BLaER1 treated with 17β-estradiol and CSF1 and Interleukin-3, amounts not matched to agents 10 nM and 100 nM (cell line): ENCODE measurements around the gene PDGFB.

Source experiments
- H3K27ac ChIP-seq, 11 experiments: shearing (Covaris generic); formaldehyde crosslinking; 2 replicates each; pipeline ENCODE4 v1.8.1; 2022
- H3K27me3 ChIP-seq, 11 experiments: shearing (Covaris generic); formaldehyde crosslinking; 2 replicates each; pipeline ENCODE4 v1.8.1; 2022
- H3K36me3 ChIP-seq, 11 experiments: shearing (Covaris generic); formaldehyde crosslinking; 2 replicates each; pipeline ENCODE4 v1.8.1; 2022
- H3K4me1 ChIP-seq, 10 experiments: shearing (Covaris generic); formaldehyde crosslinking; 2 replicates each; pipeline ENCODE4 v1.8.1; 2022
- H3K4me2 ChIP-seq, 11 experiments: shearing (Covaris generic); formaldehyde crosslinking; 2 replicates each; pipeline ENCODE4 v1.8.1; 2022
- H3K4me3 ChIP-seq, 10 experiments: shearing (Covaris generic); formaldehyde crosslinking; 2 replicates each; pipeline ENCODE4 v1.8.1; 2022
- H3K9ac ChIP-seq, 11 experiments: shearing (Covaris generic); formaldehyde crosslinking; 2 replicates each; pipeline ENCODE4 v1.8.1; 2022
- H3K9me3 ChIP-seq, 11 experiments: shearing (Covaris generic); formaldehyde crosslinking; replicated peaks in 1 of 11; 2 replicates each; pipeline ENCODE4 v1.8.1; 2022
- H4K20me1 ChIP-seq, 11 experiments: shearing (Covaris generic); formaldehyde crosslinking; 2 replicates each; pipeline ENCODE4 v1.8.1; 2022
- Cebpa-rat ChIP-seq, 11 experiments: shearing (Covaris generic); IDR thresholded peaks; 2 replicates each; pipeline ENCODE4 v1.8.1; 2022

Gene PDGFB

DNA sequence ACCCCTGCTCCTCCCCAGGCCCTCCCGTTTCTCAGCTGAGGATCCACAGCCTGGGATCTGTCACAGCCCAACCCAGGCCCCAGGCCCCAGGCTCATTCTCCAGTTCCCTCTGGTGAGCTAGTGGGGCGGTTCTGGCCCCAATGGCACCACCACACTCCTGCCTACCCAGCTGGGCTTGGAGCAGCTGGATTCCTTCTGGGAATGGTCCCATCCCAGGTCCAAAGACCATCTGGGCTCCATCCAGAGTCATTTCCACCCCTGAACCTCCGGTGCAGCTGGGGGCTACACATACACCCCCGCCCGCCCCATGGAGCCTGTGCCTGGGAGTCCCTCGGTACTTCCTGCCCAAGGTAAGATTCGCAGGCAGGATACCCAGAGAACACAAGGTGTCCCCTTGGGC, 35.5 kb upstream of the PDGFB start:
- Histone ChIP-seq H3K4me1 (peaks cover 0 to 44% (median 11%) of the 10 kb centered on the region in 10 experiments; a peak in 12 of 20 replicates), H3K27ac (no peak overlapping the region), H4K20me1 (peaks cover 0 to 18% (median 0%) of the 10 kb centered on the region in 11 experiments; a peak in 3 of 22 replicates), H3K9me3 (peaks cover 5 to 23% (median 15%) of the 10 kb centered on the region in 11 experiments; a peak in 20 of 22 replicates), H3K4me3 (no peak overlapping the region), H3K9ac (no peak overlapping the region), H3K36me3 (no peaks in the 10 kb centered on the region), H3K4me2 (no peak overlapping the region), H3K27me3 (peaks cover 0 to 19% (median 0%) of the 10 kb centered on the region in 11 experiments; a peak in 4 of 22 replicates)
- TF ChIP-seq Cebpa-rat (IDR thresholded peaks at IDR 0.05), result no peak

DNA sequence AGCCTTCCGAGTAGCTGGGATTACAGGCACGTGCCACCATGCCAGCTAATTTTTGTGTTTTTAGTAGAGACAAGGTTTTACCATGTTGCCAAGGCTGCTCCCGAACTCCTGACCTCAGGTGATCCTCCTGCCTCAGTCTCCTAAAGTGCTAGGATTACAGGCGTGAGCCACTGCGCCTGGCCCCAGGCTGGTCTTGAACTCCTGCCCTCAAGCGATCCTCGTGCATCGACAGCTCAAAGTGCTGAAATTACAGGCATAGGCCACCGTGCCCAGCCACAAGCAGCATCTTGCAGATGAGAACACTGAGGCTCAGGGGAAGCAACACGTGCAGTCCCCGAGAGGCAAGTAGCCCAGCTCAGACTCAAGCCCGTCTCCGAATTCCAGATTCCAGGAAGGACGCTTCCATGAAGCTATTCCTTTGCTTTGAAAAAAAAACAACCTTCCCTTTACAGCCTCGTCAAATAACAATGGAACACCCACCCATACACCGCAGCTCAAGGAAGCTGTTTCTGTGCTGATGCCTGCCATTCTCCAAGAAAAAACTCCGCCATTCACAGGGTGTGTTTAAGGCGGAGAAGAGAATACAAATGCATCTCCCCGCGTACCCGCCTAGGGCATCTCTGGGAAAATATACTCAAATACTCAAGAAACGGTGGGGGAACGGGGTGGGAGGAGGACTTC, 34.5 kb upstream of the PDGFB start:
- H3K9ac ChIP-seq, result no peak overlapping the region
- peaks cover 0 to 18% (median 0%) of the 10 kb centered on the region in 11 experiments; a peak in 3 of 22 replicates for H4K20me1 ChIP-seq
- peaks cover 0 to 19% (median 0%) of the 10 kb centered on the region in 11 experiments; a peak in 4 of 22 replicates for H3K27me3 ChIP-seq
- H3K4me3 ChIP-seq, result no peak overlapping the region
- peaks cover 0 to 44% (median 11%) of the 10 kb centered on the region in 10 experiments; a peak in 12 of 20 replicates for H3K4me1 ChIP-seq
- TF ChIP-seq Cebpa-rat (IDR thresholded peaks at IDR 0.05), result no peak
- no peak overlapping the region for H3K27ac ChIP-seq
- peaks cover 5 to 13% (median 10%) of the 10 kb centered on the region in 11 experiments; a peak in 18 of 22 replicates for H3K9me3 ChIP-seq
- H3K36me3 ChIP-seq, result no peaks in the 10 kb centered on the region
- no peak overlapping the region for H3K4me2 ChIP-seq

DNA sequence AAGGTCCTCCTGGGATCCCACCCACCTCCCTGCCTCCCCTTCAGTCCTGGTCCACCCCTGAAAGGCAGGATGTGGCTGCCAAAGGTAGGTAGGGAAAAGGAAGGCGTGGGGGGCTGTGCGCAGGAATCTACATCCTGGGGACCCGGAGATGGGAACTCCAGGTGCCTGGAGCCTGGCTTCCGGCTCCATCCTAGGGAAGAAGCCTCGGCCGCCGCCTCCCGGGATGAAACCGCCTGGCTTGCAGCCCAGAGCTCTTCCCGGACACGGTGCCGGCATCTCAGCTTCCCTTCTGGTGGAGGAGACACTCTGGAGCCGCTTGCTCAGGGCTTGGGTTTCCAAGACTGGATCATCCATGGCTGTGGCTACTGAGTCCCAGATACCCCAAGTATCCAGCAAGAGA, 33.3 kb upstream of the PDGFB start:
- H3K4me3 ChIP-seq, result no peak overlapping the region
- no peak for TF ChIP-seq Cebpa-rat (IDR thresholded peaks at IDR 0.05)
- no peak overlapping the region for H3K27ac ChIP-seq
- H3K4me1 ChIP-seq, result peaks cover 0 to 39% (median 11%) of the 10 kb centered on the region in 10 experiments; a peak in 12 of 20 replicates
- peaks cover 0 to 18% (median 0%) of the 10 kb centered on the region in 11 experiments; a peak in 3 of 22 replicates for H4K20me1 ChIP-seq
- peak overlapping the region in 3 of 11 experiments; percentile 31 to 54 (median 50); a peak in 5 of 22 replicates for H3K4me2 ChIP-seq
- H3K9me3 ChIP-seq, result peaks cover 4 to 13% (median 10%) of the 10 kb centered on the region in 11 experiments; a peak in 18 of 22 replicates
- no peak overlapping the region for H3K9ac ChIP-seq
- H3K36me3 ChIP-seq, result no peaks in the 10 kb centered on the region
- H3K27me3 ChIP-seq, result peaks cover 0 to 19% (median 0%) of the 10 kb centered on the region in 11 experiments; a peak in 4 of 22 replicates

DNA sequence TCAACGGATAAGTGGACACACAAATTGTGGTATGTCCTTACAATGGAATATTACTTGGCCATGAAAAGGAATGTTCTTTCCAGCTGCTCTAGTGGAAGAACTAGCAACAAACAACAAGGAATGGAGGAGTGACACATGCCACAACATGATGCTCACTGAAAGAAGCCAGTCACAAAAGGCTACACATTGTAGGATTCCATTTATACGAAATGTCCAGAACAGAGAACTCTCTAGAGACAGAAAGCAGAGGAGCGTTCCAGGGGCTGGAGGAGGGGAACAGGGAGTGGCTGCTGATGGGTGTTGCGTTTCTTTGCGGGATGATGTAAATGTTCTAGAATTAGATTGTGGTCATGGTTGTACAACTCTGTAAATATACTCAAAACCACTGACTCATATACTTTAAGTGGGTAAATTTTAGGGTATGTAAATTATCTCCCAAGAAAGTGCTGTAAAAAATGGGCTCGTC, 32.4 kb upstream of the PDGFB start:
- no peak overlapping the region for H3K4me3 ChIP-seq
- peak overlapping the region in 6 of 11 experiments; percentile 8 to 54 (median 29); a peak in 10 of 22 replicates for H3K4me2 ChIP-seq
- no peak overlapping the region for H3K27ac ChIP-seq
- peaks cover 0 to 19% (median 0%) of the 10 kb centered on the region in 11 experiments; a peak in 4 of 22 replicates for H3K27me3 ChIP-seq
- peaks cover 0 to 18% (median 0%) of the 10 kb centered on the region in 11 experiments; a peak in 2 of 22 replicates for H4K20me1 ChIP-seq
- no peaks in the 10 kb centered on the region for H3K36me3 ChIP-seq
- peaks cover 4 to 13% (median 10%) of the 10 kb centered on the region in 11 experiments; a peak in 18 of 22 replicates for H3K9me3 ChIP-seq
- H3K4me1 ChIP-seq, result peaks cover 0 to 31% (median 6%) of the 10 kb centered on the region in 10 experiments; a peak in 12 of 20 replicates
- no peak for TF ChIP-seq Cebpa-rat (IDR thresholded peaks at IDR 0.05)
- no peak overlapping the region for H3K9ac ChIP-seq

DNA sequence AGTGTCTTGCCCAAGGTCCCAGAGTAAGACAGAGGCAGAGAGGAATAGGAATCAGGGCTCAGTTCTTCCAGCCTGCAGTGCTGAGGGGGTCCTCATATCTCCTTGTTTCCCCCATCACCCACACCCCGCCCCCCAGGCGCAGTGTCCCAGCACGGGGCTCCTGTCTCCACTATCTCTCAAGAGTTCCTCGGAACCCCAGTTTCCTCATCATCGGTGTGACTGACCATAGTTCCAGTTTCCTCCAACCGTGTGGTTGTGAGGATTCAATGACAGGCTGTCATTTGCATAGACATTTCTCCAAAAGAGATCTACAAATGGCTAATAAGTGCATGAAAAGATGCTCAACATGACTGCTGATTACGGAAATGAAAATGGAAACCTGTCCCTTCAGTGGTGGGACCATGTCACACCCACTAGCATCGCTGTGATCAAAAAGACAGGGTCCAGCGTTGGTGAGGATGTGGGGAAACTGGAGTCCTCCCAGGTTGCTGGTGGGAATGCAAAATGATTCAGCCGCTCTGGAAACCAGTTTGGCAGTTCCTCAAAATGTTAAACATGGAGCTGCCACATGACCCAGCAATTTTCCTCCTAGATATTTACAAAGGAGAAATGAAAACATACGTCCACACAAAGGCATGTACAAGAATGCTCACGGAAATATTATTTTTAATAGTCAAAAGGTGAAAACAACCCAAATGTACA, 31.8 kb upstream of the PDGFB start:
- peaks cover 0 to 16% (median 0%) of the 10 kb centered on the region in 11 experiments; a peak in 2 of 22 replicates for H4K20me1 ChIP-seq
- no peak overlapping the region for H3K9ac ChIP-seq
- H3K4me2 ChIP-seq, result peak overlapping the region in 1 of 11 experiments; percentile 54; a peak in 3 of 22 replicates
- no peak overlapping the region for H3K4me3 ChIP-seq
- H3K36me3 ChIP-seq, result no peaks in the 10 kb centered on the region
- TF ChIP-seq Cebpa-rat (IDR thresholded peaks at IDR 0.05), result no peak
- no peak overlapping the region for H3K27ac ChIP-seq
- peaks cover 4 to 13% (median 10%) of the 10 kb centered on the region in 11 experiments; a peak in 18 of 22 replicates for H3K9me3 ChIP-seq
- H3K4me1 ChIP-seq, result peaks cover 0 to 25% (median 1%) of the 10 kb centered on the region in 10 experiments; a peak in 9 of 20 replicates
- H3K27me3 ChIP-seq, result peaks cover 0 to 19% (median 0%) of the 10 kb centered on the region in 11 experiments; a peak in 4 of 22 replicates

DNA sequence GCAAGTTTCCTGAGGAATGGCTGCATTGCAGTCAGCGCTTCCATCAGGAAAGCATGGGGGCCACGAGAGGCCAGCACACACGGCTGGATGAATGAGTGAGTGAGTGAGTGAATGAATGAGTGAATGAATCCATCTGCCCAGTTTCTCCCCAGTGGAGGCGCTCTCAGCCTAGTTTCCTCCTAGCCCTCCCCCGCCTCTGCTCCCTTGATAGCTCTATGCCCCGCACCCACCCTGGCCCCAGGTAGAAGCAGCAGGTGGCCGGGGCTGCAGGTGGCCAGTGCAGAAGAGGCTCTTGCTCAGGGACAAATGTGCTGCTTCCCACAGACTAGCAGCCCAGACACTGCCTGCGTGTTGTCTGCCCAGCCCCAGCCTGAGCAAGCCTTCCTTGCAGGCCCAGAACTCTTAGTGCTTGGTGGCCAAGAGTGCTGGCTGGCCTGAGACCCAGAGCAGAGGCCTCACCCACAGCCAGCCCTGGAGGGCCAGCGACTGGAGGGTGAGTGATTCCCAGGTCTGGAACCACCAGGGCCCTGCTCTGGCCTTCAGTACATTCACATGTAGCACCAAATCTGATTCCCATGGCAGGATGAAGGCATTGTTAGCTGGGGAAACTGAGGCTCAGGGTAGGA, 31.1 kb upstream of the PDGFB start:
- Histone ChIP-seq H3K36me3 (no peaks in the 10 kb centered on the region), H4K20me1 (peaks cover 0 to 18% (median 0%) of the 10 kb centered on the region in 11 experiments; a peak in 2 of 22 replicates), H3K9me3 (peaks cover 5 to 16% (median 10%) of the 10 kb centered on the region in 11 experiments; a peak in 20 of 22 replicates), H3K27me3 (peaks cover 0 to 19% (median 0%) of the 10 kb centered on the region in 11 experiments; a peak in 4 of 22 replicates), H3K4me2 (no peak overlapping the region; a peak in 2 of 22 replicates), H3K4me3 (no peak overlapping the region), H3K9ac (no peak overlapping the region), H3K27ac (no peak overlapping the region), H3K4me1 (peaks cover 0 to 24% (median 0%) of the 10 kb centered on the region in 10 experiments; a peak in 6 of 20 replicates)
- no peak for TF ChIP-seq Cebpa-rat (IDR thresholded peaks at IDR 0.05)

DNA sequence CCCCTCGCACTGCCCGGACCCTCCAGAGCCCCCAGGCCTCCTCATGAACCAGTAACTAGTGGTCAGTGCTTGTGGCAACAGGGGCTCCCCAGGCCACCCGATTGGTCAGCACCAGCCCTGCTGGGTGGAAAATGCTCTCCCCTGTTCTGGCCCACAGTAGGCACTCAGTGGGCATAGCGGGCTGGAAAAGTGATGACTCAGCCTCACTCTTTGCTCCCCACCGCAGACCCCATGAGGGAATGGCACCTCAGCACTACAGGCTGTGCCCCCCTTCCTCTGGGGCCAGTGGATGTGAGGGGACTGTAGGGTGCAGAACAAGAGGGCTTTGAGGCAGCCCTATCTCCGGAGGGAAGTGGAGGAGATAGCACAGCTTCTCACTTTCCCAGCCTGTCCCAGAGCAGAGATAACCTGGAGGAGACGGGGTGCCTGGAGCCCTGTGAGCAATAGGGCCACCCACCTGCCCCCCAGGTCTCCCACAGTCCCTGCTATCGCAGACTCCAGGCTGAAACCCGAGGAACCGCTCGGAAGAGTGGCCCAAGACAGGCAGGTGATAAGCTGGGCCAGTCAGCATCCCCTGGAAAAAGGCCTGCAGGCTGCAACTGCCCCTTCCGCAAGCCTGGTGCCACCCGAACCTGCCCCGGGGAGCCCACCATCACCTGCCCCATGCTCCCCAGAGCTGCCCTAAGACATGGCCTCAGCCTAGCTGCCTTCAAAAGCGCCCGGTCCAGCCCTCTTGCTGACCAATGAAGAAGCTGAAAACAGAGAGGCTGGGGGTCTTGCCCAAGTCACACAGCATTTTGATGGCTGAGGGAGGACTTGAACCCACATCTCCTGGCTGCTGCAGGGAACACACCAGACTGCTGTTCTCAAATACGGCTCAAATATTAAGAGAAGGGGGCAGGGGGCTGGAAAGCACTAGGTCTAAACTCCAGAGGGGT, 29.4 kb upstream of the PDGFB start:
- H4K20me1 ChIP-seq, result peaks cover 0 to 13% (median 0%) of the 10 kb centered on the region in 11 experiments; a peak in 2 of 22 replicates
- TF ChIP-seq Cebpa-rat (IDR thresholded peaks at IDR 0.05), result no peak
- no peak overlapping the region for H3K27ac ChIP-seq
- H3K9ac ChIP-seq, result no peak overlapping the region
- no peak overlapping the region for H3K4me2 ChIP-seq
- H3K27me3 ChIP-seq, result peaks cover 0 to 16% (median 0%) of the 10 kb centered on the region in 11 experiments; a peak in 4 of 22 replicates
- H3K9me3 ChIP-seq, result peaks cover 5 to 17% (median 10%) of the 10 kb centered on the region in 11 experiments; a peak in 20 of 22 replicates
- H3K4me3 ChIP-seq, result no peak overlapping the region
- no peaks in the 10 kb centered on the region for H3K36me3 ChIP-seq
- H3K4me1 ChIP-seq, result peaks cover 0 to 24% (median 0%) of the 10 kb centered on the region in 10 experiments; a peak in 6 of 20 replicates
